ENCODE measurements around the gene COPS6.

The COPS6 gene

GRCh38 chr7:100071018-100071723, 17.6 kb upstream of the COPS6 start:
- no peak for TF ChIP-seq CTCF (IDR thresholded peaks at IDR 0.05)
- Histone ChIP-seq H3K27me3 (no peaks in the 10 kb centered on the region), H3K36me3 (peaks cover 63% of the 10 kb centered on the region), H3K9me3 (peaks cover 32% of the 10 kb centered on the region), H3K4me1 (ENCODE audit: control insufficient read depth in 1 of 2, insufficient read depth in 1 of 2, low read depth in 1 of 2, low read length in 1 of 2) (no peaks in the 10 kb centered on the region), H3K27ac (no peak overlapping the region), H3K4me3 (ENCODE audit: low read depth in 1 of 2, low read length in 1 of 2) (no peak overlapping the region)

GRCh38 chr7:100072462-100072861, 16.3 kb upstream of the COPS6 start:
- Histone ChIP-seq H3K4me3 (ENCODE audit: low read depth in 1 of 2, low read length in 1 of 2) (no peak overlapping the region), H3K9me3 (peaks cover 32% of the 10 kb centered on the region), H3K27ac (no peak overlapping the region), H3K27me3 (no peaks in the 10 kb centered on the region), H3K36me3 (peaks cover 74% of the 10 kb centered on the region), H3K4me1 (ENCODE audit: control insufficient read depth in 1 of 2, insufficient read depth in 1 of 2, low read depth in 1 of 2, low read length in 1 of 2) (no peaks in the 10 kb centered on the region)
- TF ChIP-seq CTCF (IDR thresholded peaks at IDR 0.05) = no peak

GRCh38 chr7:100074841-100075240, 13.9 kb upstream of the COPS6 start:
- Histone ChIP-seq H3K36me3 (peaks cover 75% of the 10 kb centered on the region), H3K4me1 (ENCODE audit: control insufficient read depth in 1 of 2, insufficient read depth in 1 of 2, low read depth in 1 of 2, low read length in 1 of 2) (no peaks in the 10 kb centered on the region), H3K4me3 (ENCODE audit: low read depth in 1 of 2, low read length in 1 of 2) (no peak overlapping the region), H3K27me3 (no peaks in the 10 kb centered on the region), H3K9me3 (peaks cover 31% of the 10 kb centered on the region), H3K27ac (no peak overlapping the region)
- no peak for TF ChIP-seq CTCF (IDR thresholded peaks at IDR 0.05)

- peaks cover 69% of the 10 kb centered on the region for H3K36me3 ChIP-seq
- H3K4me1 ChIP-seq (ENCODE audit: control insufficient read depth in 1 of 2, insufficient read depth in 1 of 2, low read depth in 1 of 2, low read length in 1 of 2) = no peaks in the 10 kb centered on the region
- H3K9me3 ChIP-seq = peaks cover 25% of the 10 kb centered on the region
- TF ChIP-seq CTCF (IDR thresholded peaks at IDR 0.05) = no peak
- H3K4me3 ChIP-seq (ENCODE audit: low read depth in 1 of 2, low read length in 1 of 2) = no peak overlapping the region
- no peak overlapping the region for H3K27ac ChIP-seq
- no peaks in the 10 kb centered on the region for H3K27me3 ChIP-seq
Observed at GRCh38 chr7:100075418-100075817, 13.4 kb upstream of the COPS6 start.

GRCh38 chr7:100077205-100077604, 11.6 kb upstream of the COPS6 start:
- no peak overlapping the region for H3K4me3 ChIP-seq (ENCODE audit: low read depth in 1 of 2, low read length in 1 of 2)
- H3K4me1 ChIP-seq (ENCODE audit: control insufficient read depth in 1 of 2, insufficient read depth in 1 of 2, low read depth in 1 of 2, low read length in 1 of 2) = peaks cover 9 to 12% of the 10 kb centered on the region in 2 experiments
- no peak overlapping the region for H3K27ac ChIP-seq
- peaks cover 52% of the 10 kb centered on the region for H3K36me3 ChIP-seq
- TF ChIP-seq CTCF (IDR thresholded peaks at IDR 0.05) = no peak
- H3K27me3 ChIP-seq = no peaks in the 10 kb centered on the region
- H3K9me3 ChIP-seq = peaks cover 7% of the 10 kb centered on the region

Data from neutrophil (primary cell).